ENCODE results near the gene NUP188. TPM values are rescaled to one million over a fixed set of nuclear protein-coding genes. Genes with fewer than 3 reads are reported as not detected.

Gene NUP188
- total RNA-seq, 1 donor from 2014 or later = 128 TPM

- H3K36me3 Mint-ChIP-seq (ENCODE audit: low read depth) = peaks cover 4% of the 10 kb centered on the region
- no peaks in the 10 kb centered on the region for H3K9me3 Mint-ChIP-seq
- DNase-seq (ENCODE audit: low read depth, low spot score) = no peak
- H3K4me1 Mint-ChIP-seq = peaks cover 5% of the 10 kb centered on the region
- H3K4me3 Mint-ChIP-seq = peak overlapping the region; percentile 19
- peak overlapping the region; percentile 75 for H3K27ac Mint-ChIP-seq (ENCODE audit: unreplicated experiment)
- H3K27me3 Mint-ChIP-seq (ENCODE audit: low read depth) = peaks cover 5% of the 10 kb centered on the region
- TF ChIP-seq CTCF (conservative IDR thresholded peaks at IDR 0.05) = no peak
Observed at GRCh38 chr9:129011170-129011569, 63.7 kb downstream of the NUP188 start.

- TF ChIP-seq CTCF (conservative IDR thresholded peaks at IDR 0.05) = no peak
- DNase-seq (ENCODE audit: low read depth, low spot score) = no peak
- Mint-ChIP-seq H3K4me1 (peaks cover 1% of the 10 kb centered on the region), H3K4me3 (peak overlapping the region; percentile 19), H3K27ac (ENCODE audit: unreplicated experiment) (peak overlapping the region; percentile 50), H3K36me3 (ENCODE audit: low read depth) (peaks cover under 1% of the 10 kb centered on the region), H3K9me3 (no peaks in the 10 kb centered on the region), H3K27me3 (ENCODE audit: low read depth) (peaks cover 1% of the 10 kb centered on the region)
Observed at GRCh38 chr9:129011761-129012181, 64.3 kb downstream of the NUP188 start.

- Mint-ChIP-seq H3K4me3 (no peak overlapping the region), H3K27me3 (ENCODE audit: low read depth) (no peaks in the 10 kb centered on the region), H3K36me3 (ENCODE audit: low read depth) (no peaks in the 10 kb centered on the region), H3K9me3 (no peaks in the 10 kb centered on the region), H3K4me1 (no peaks in the 10 kb centered on the region), H3K27ac (ENCODE audit: unreplicated experiment) (peak overlapping the region; percentile 81)
- DNase-seq (ENCODE audit: low read depth, low spot score) = no peak
- TF ChIP-seq CTCF (conservative IDR thresholded peaks at IDR 0.05) = no peak
Observed at GRCh38 chr9:129012343-129012742, 64.8 kb downstream of the NUP188 start.

- no peak for DNase-seq (ENCODE audit: low read depth, low spot score)
- H3K27me3 Mint-ChIP-seq (ENCODE audit: low read depth) = no peaks in the 10 kb centered on the region
- H3K36me3 Mint-ChIP-seq (ENCODE audit: low read depth) = no peaks in the 10 kb centered on the region
- no peak overlapping the region for H3K27ac Mint-ChIP-seq (ENCODE audit: unreplicated experiment)
- H3K4me1 Mint-ChIP-seq = no peaks in the 10 kb centered on the region
- TF ChIP-seq CTCF (conservative IDR thresholded peaks at IDR 0.05) = no peak
- H3K9me3 Mint-ChIP-seq = no peaks in the 10 kb centered on the region
- no peak overlapping the region for H3K4me3 Mint-ChIP-seq
Observed at GRCh38 chr9:129012893-129013448, 65.5 kb downstream of the NUP188 start.

GRCh38 chr9:129013674-129014073, 66.2 kb downstream of the NUP188 start:
- Mint-ChIP-seq H3K4me1 (no peaks in the 10 kb centered on the region), H3K27ac (ENCODE audit: unreplicated experiment) (no peak overlapping the region), H3K27me3 (ENCODE audit: low read depth) (no peaks in the 10 kb centered on the region), H3K9me3 (no peaks in the 10 kb centered on the region), H3K36me3 (ENCODE audit: low read depth) (no peaks in the 10 kb centered on the region), H3K4me3 (no peak overlapping the region)
- TF ChIP-seq CTCF (conservative IDR thresholded peaks at IDR 0.05) = no peak
- DNase-seq (ENCODE audit: low read depth, low spot score) = no peak

Measured in neural crest cell (in vitro differentiated cells).